ENCODE results near the gene TMEM39B. TPM values are rescaled to one million over a fixed set of nuclear protein-coding genes. Genes with fewer than 3 reads are reported as not detected.
"Not testable (repeated sequence)": the region's sequence is repeated elsewhere in the genome, so short reads cannot be mapped to it uniquely, and the experiment has no call there.

Gene TMEM39B
- total and polyA plus RNA-seq, 2 donors (not counting 1 experiment from before 2014, with no cell fraction given): 30.9 to 32.3 TPM

DNA sequence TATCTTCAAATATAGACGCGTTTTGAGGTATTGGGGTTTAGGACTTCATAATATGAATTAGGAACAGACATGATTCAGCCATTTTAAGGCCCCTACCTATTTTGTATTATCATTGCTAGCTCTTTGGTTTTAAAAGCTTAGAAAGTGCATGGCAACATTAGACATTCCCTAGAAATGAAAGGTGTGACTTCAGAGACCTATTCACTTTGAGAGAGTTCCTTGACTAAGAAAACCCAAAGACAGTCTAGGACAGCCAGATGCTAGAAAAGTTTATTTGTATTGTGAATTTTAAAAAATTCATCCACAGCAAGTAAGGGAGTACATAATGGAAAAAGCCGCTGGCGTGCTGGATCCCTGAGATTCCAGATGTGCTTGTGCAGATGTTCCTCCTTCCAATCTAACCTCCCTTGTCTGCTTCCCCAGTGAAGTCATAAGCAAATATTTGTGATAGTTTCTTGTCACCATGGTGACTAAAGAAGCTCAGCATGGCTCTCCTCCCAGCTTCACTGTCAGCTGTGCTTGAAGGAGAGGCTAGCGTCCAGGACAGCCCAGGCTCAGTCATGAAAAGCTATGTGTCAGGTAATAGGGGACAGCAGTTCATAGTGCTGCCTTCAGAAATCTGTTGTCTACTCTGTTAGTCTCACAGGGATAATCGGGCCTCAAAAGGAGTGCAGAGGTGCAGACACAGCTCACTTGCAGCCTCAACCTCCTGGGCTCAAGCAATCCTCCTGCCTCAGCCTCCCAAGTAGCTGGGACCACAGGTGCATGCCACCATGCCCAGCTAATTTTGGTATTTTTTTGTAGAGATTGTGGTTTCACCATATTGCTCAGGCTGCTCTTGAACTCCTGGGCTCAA lies 69.9 kb downstream of the TMEM39B start:
- peaks cover 0 to 15% (median 2%) of the 10 kb centered on the region in 3 donors for H3K9me3 ChIP-seq (ENCODE audit: control extremely low read depth in 1 of 3, control insufficient read depth in 2 of 3, insufficient read depth in 1 of 3, low read length in 2 of 3)
- peaks cover 49% of the 10 kb centered on the region for H4K20me1 ChIP-seq (ENCODE audit: control insufficient read depth, insufficient read depth, low read length, poor library complexity, severe bottlenecking)
- 92% methylated on average over 2 of the region's 6 CpGs for WGBS (ENCODE audit: insufficient coverage)
- ATAC-seq (ENCODE audit: low read depth) (no peak), DNase-seq (no peak)
- peaks cover 88% of the 10 kb centered on the region for H3K79me2 ChIP-seq (ENCODE audit: control insufficient read depth, insufficient read depth, low read length)
- POLR2A ChIA-PET: interaction anchor here (0.5 kb wide), 1 partner anchor 8 kb away, joined by 3 read pairs; no protein-coding TSS in a partner anchor
- H3K4me1 Mint-ChIP-seq: peaks cover 49% of the 10 kb centered on the region
- H3K4me3 Mint-ChIP-seq: no peak overlapping the region
- no peak overlapping the region for H3K9ac ChIP-seq (ENCODE audit: low read length)
- no peaks in the 10 kb centered on the region for H3K27me3 ChIP-seq (replicated peaks in 1 of 4; ENCODE audit: control extremely low read depth in 1 of 4, control insufficient read depth in 3 of 4, insufficient read depth in 4 of 4, low read length in 3 of 4)
- peaks cover 5 to 6% of the 10 kb centered on the region in 2 donors for H3K4me1 ChIP-seq (ENCODE audit: control insufficient read depth in 2 of 2, insufficient read depth in 2 of 2, low read length in 2 of 2)
- H3K27me3 Mint-ChIP-seq: no peaks in the 10 kb centered on the region
- no peaks in the 10 kb centered on the region for H3K9me3 Mint-ChIP-seq (ENCODE audit: insufficient read depth)
- H3K4me2 ChIP-seq (replicated peaks; ENCODE audit: low read depth, low read length, poor library complexity, severe bottlenecking): no peak overlapping the region
- no peak overlapping the region for H3K27ac ChIP-seq (ENCODE audit: low read length in 2 of 2)
- intact Hi-C loops (cut with micrococcal nuclease): no loop called here
- no peak overlapping the region for H2AFZ ChIP-seq (ENCODE audit: insufficient read depth, low read depth, low read length, poor library complexity, severe bottlenecking)
- TF ChIP-seq, protein P1, sequence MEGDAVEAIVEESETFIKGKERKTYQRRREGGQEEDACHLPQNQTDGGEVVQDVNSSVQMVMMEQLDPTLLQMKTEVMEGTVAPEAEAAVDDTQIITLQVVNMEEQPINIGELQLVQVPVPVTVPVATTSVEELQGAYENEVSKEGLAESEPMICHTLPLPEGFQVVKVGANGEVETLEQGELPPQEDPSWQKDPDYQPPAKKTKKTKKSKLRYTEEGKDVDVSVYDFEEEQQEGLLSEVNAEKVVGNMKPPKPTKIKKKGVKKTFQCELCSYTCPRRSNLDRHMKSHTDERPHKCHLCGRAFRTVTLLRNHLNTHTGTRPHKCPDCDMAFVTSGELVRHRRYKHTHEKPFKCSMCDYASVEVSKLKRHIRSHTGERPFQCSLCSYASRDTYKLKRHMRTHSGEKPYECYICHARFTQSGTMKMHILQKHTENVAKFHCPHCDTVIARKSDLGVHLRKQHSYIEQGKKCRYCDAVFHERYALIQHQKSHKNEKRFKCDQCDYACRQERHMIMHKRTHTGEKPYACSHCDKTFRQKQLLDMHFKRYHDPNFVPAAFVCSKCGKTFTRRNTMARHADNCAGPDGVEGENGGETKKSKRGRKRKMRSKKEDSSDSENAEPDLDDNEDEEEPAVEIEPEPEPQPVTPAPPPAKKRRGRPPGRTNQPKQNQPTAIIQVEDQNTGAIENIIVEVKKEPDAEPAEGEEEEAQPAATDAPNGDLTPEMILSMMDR (IDR thresholded peaks at IDR 0.05): no peak
- TF ChIP-seq EZH2 (IDR thresholded peaks at IDR 0.05; ENCODE audit: borderline replicate concordance, insufficient read depth, low read depth, low read length, poor library complexity, severe bottlenecking): no peak
- no peak overlapping the region for H3K4me3 ChIP-seq (ENCODE audit: control extremely low read depth in 1 of 5, extremely low read depth in 1 of 5, insufficient read depth in 1 of 5, low read depth in 2 of 5, low read length in 4 of 5)
- H3K36me3 ChIP-seq (replicated peaks in 1 of 2; ENCODE audit: control extremely low read depth in 1 of 2, control insufficient read depth in 1 of 2, extremely low read depth in 1 of 2, insufficient read depth in 2 of 2, low read length in 1 of 2): peaks cover 0 to 1% of the 10 kb centered on the region in 2 experiments
- peak overlapping the region; percentile 69 for H3K27ac Mint-ChIP-seq
- CTCF ChIA-PET: interaction anchor here (0.6 to 1.3 kb wide), 3 partner anchors 9 to 152 kb away, joined by 3 to 5 read pairs (median 3); no protein-coding TSS in a partner anchor

DNA sequence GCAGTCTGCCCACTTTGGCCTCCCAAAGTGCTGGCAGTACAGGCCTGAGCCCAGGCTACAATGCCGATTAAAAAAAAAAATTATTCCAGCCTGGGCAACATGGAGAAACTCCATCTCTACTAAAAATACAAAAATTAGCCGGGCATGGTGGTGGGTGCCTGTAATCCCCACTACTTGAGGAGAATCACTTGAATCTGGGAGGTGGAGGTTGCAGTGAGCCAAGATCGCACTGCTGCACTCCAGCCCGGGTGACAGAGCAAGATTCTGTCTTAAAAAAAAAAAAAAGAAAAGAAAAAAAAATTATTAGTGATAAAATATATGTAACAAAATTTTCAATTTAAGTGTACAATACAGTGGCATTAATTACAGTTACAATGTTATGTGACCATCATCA lies 70.6 kb downstream of the TMEM39B start:
- no CpG with 5 or more reads among the region's 4 CpGs for WGBS (ENCODE audit: insufficient coverage)
- H3K79me2 ChIP-seq (ENCODE audit: control insufficient read depth, insufficient read depth, low read length): peaks cover 88% of the 10 kb centered on the region
- H3K27ac Mint-ChIP-seq; DNase-seq; H3K27ac ChIP-seq (ENCODE audit: low read length in 2 of 2); H3K4me3 ChIP-seq (ENCODE audit: control extremely low read depth in 1 of 5, extremely low read depth in 1 of 5, insufficient read depth in 1 of 5, low read depth in 2 of 5, low read length in 4 of 5); H3K27me3 ChIP-seq (replicated peaks in 1 of 4; ENCODE audit: control extremely low read depth in 1 of 4, control insufficient read depth in 3 of 4, insufficient read depth in 4 of 4, low read length in 3 of 4); H3K36me3 ChIP-seq (replicated peaks in 1 of 2; ENCODE audit: control extremely low read depth in 1 of 2, control insufficient read depth in 1 of 2, extremely low read depth in 1 of 2, insufficient read depth in 2 of 2, low read length in 1 of 2); H3K9me3 Mint-ChIP-seq (ENCODE audit: insufficient read depth); H3K9ac ChIP-seq (ENCODE audit: low read length); intact Hi-C loops (cut with micrococcal nuclease); H3K4me1 ChIP-seq (ENCODE audit: control insufficient read depth in 2 of 2, insufficient read depth in 2 of 2, low read length in 2 of 2); H3K27me3 Mint-ChIP-seq; H3K4me3 Mint-ChIP-seq; ATAC-seq (ENCODE audit: low read depth); H2AFZ ChIP-seq (ENCODE audit: insufficient read depth, low read depth, low read length, poor library complexity, severe bottlenecking); H3K4me2 ChIP-seq (replicated peaks; ENCODE audit: low read depth, low read length, poor library complexity, severe bottlenecking): not testable (repeated sequence)
- H4K20me1 ChIP-seq (ENCODE audit: control insufficient read depth, insufficient read depth, low read length, poor library complexity, severe bottlenecking): peaks cover 49% of the 10 kb centered on the region
- H3K9me3 ChIP-seq (ENCODE audit: control extremely low read depth in 1 of 3, control insufficient read depth in 2 of 3, insufficient read depth in 1 of 3, low read length in 2 of 3): peaks cover 0 to 21% (median 7%) of the 10 kb centered on the region in 3 donors
- ChIA-PET POLR2A (interaction anchor here (0.5 kb wide), 1 partner anchor 9 kb away, joined by 3 read pairs; no protein-coding TSS in a partner anchor), CTCF (interaction anchor here (1.3 kb wide), 1 partner anchor 32 kb away, joined by 3 read pairs; no protein-coding TSS in a partner anchor)
- peaks cover 47% of the 10 kb centered on the region for H3K4me1 Mint-ChIP-seq

Measured in B cell (primary cell).